A673 (cell line): ENCODE measurements around the gene HSD11B1L.

Source experiments
- CTCF ChIP-seq: fragments of 300-800, 200-600 bp; sonication (generic); conservative IDR thresholded peaks from 2 replicates; pipeline ENCODE4 v1.5.1; 2017; ENCODE audit warnings: low read depth, mild to moderate bottlenecking, antibody characterized with exemption, low read length, moderate library complexity, mixed read lengths
- EZH2 ChIP-seq: fragments of 200-600 bp; sonication (generic); IDR thresholded peaks from 2 replicates; pipeline ENCODE4 v1.6.1; 2017; ENCODE audit warnings: borderline replicate concordance, low read depth, mild to moderate bottlenecking, mixed read lengths, antibody characterized with exemption, low read length; ENCODE audit not compliant: poor library complexity, severe bottlenecking

DNA sequence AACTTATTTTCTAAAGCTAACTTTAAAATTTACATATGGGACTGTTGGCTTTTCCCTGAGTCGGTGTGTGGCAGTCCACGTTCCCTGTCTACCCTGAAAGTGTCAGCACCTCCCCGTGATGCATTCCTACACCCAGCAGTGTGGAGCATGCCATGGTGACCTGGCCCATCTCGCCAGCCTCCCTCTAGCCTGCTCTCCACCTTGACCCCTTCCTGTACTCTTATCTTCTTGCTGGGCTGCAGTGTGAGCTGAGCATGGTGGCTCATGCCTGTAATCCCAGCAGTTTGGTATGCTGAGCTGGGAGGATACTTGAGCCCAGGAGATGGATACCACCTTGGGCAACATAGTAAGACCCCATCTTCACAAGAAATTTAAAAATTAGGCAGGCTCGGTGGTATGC lies 25.9 kb upstream of the HSD11B1L start:
- no peak for TF ChIP-seq EZH2
- TF ChIP-seq CTCF, result no peak
